ENCODE data around the gene HECTD3. TPM values are rescaled to one million over a fixed set of nuclear protein-coding genes. Genes with fewer than 3 reads are reported as not detected.

Gene HECTD3
- total and polyA plus RNA-seq, 4 donors = 15.9 to 32.9 (median 24.2) TPM

DNA sequence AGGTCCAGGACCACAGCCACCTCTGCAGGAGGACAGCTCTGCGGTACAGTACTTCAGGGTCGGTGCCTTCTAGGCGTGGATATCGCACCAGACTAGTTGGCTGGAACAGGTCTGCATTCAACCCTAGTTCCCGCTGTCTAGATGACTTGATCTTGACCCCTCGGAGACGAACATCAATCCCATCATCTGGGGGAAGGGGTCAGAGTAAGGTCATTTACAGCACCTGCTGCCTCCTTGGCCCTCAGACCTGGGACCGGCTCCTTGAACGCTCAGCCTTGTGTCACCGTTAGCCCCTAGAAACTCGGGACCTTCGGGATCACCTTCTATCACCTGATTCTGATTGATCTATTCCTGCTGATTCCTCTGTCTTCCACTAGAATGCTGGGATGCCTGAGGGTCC, 2.6 kb downstream of the HECTD3 start:
- WGBS = 95% methylated on average over 12 of the region's 12 CpGs
- TF ChIP-seq, protein P1, sequence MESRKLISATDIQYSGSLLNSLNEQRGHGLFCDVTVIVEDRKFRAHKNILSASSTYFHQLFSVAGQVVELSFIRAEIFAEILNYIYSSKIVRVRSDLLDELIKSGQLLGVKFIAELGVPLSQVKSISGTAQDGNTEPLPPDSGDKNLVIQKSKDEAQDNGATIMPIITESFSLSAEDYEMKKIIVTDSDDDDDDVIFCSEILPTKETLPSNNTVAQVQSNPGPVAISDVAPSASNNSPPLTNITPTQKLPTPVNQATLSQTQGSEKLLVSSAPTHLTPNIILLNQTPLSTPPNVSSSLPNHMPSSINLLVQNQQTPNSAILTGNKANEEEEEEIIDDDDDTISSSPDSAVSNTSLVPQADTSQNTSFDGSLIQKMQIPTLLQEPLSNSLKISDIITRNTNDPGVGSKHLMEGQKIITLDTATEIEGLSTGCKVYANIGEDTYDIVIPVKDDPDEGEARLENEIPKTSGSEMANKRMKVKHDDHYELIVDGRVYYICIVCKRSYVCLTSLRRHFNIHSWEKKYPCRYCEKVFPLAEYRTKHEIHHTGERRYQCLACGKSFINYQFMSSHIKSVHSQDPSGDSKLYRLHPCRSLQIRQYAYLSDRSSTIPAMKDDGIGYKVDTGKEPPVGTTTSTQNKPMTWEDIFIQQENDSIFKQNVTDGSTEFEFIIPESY (IDR thresholded peaks at IDR 0.05) = no peak
- TF ChIP-seq, protein P2, sequence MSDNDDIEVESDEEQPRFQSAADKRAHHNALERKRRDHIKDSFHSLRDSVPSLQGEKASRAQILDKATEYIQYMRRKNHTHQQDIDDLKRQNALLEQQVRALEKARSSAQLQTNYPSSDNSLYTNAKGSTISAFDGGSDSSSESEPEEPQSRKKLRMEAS (IDR thresholded peaks at IDR 0.05) = no peak
- TF ChIP-seq EGR1 (IDR thresholded peaks at IDR 0.05; ENCODE audit: low read depth in 2 of 2) = no peak
- no peak overlapping the region for H3K4me3 ChIP-seq (ENCODE audit: low read depth in 1 of 3, low read length in 3 of 3)
- peaks cover 14 to 38% (median 31%) of the 10 kb centered on the region in 4 donors for H3K4me1 ChIP-seq (ENCODE audit: control insufficient read depth in 4 of 4, insufficient read depth in 4 of 4, low read length in 3 of 4)
- H3K27ac ChIP-seq (ENCODE audit: low read depth in 1 of 2, low read length in 2 of 2) = no peak overlapping the region
- H3K9me3 ChIP-seq (ENCODE audit: control insufficient read depth in 4 of 4, low read length in 3 of 4) = no peaks in the 10 kb centered on the region
- no peaks in the 10 kb centered on the region for H3K27me3 ChIP-seq (ENCODE audit: control insufficient read depth in 4 of 4, insufficient read depth in 4 of 4, low read length in 3 of 4)
- no peak for DNase-seq (ENCODE audit: low spot score)
- H3K9ac ChIP-seq (ENCODE audit: low read depth in 1 of 2, low read length in 2 of 2) = no peak overlapping the region
- peaks cover 29 to 58% (median 50%) of the 10 kb centered on the region in 4 donors for H3K36me3 ChIP-seq (ENCODE audit: control insufficient read depth in 4 of 4, insufficient read depth in 3 of 4, low read depth in 1 of 4, low read length in 3 of 4)

DNA sequence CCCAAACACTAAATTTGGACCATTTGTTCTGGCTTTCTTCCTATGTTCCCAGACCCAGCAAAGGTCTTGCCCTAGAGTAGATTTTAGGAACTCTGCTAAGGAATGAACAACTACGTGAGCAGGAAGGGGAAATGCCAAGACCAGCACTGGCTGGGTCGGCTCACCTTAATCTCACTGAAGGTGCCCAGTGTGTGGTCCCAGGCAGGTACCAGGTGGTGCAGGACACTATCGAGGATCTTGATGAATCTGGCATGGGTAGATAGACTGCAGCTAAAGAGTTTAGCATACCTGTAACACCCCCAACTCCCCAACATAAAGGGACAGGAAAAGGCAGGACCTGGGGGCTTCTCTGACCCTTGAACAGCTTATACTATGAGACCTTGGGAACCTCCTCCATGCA, 3.0 kb downstream of the HECTD3 start:
- no peak for DNase-seq (ENCODE audit: low spot score)
- H3K9ac ChIP-seq (ENCODE audit: low read depth in 1 of 2, low read length in 2 of 2) = no peak overlapping the region
- no peaks in the 10 kb centered on the region for H3K27me3 ChIP-seq (ENCODE audit: control insufficient read depth in 4 of 4, insufficient read depth in 4 of 4, low read length in 3 of 4)
- WGBS = 93% methylated on average over 3 of the region's 3 CpGs
- H3K27ac ChIP-seq (ENCODE audit: low read depth in 1 of 2, low read length in 2 of 2) = no peak overlapping the region
- peaks cover 29 to 62% (median 54%) of the 10 kb centered on the region in 4 donors for H3K36me3 ChIP-seq (ENCODE audit: control insufficient read depth in 4 of 4, insufficient read depth in 3 of 4, low read depth in 1 of 4, low read length in 3 of 4)
- H3K4me3 ChIP-seq (ENCODE audit: low read depth in 1 of 3, low read length in 3 of 3) = no peak overlapping the region
- H3K4me1 ChIP-seq (ENCODE audit: control insufficient read depth in 4 of 4, insufficient read depth in 4 of 4, low read length in 3 of 4) = peaks cover 14 to 34% (median 27%) of the 10 kb centered on the region in 4 donors
- TF ChIP-seq GABPA (IDR thresholded peaks at IDR 0.05 in 1 of 2, conservative IDR thresholded peaks at IDR 0.05 in 1 of 2) = no peak
- TF ChIP-seq EGR1 (IDR thresholded peaks at IDR 0.05; ENCODE audit: low read depth in 2 of 2) = no peak
- no peak for TF ChIP-seq JUND (IDR thresholded peaks at IDR 0.05)
- TF ChIP-seq, protein P1 (IDR thresholded peaks at IDR 0.05) = no peak
- TF ChIP-seq RXRA (IDR thresholded peaks at IDR 0.05) = no peak
- TF ChIP-seq SP1 (IDR thresholded peaks at IDR 0.05) = no peak
- TF ChIP-seq, protein P3, sequence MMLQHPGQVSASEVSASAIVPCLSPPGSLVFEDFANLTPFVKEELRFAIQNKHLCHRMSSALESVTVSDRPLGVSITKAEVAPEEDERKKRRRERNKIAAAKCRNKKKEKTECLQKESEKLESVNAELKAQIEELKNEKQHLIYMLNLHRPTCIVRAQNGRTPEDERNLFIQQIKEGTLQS (IDR thresholded peaks at IDR 0.05) = no peak
- TF ChIP-seq, protein P4, sequence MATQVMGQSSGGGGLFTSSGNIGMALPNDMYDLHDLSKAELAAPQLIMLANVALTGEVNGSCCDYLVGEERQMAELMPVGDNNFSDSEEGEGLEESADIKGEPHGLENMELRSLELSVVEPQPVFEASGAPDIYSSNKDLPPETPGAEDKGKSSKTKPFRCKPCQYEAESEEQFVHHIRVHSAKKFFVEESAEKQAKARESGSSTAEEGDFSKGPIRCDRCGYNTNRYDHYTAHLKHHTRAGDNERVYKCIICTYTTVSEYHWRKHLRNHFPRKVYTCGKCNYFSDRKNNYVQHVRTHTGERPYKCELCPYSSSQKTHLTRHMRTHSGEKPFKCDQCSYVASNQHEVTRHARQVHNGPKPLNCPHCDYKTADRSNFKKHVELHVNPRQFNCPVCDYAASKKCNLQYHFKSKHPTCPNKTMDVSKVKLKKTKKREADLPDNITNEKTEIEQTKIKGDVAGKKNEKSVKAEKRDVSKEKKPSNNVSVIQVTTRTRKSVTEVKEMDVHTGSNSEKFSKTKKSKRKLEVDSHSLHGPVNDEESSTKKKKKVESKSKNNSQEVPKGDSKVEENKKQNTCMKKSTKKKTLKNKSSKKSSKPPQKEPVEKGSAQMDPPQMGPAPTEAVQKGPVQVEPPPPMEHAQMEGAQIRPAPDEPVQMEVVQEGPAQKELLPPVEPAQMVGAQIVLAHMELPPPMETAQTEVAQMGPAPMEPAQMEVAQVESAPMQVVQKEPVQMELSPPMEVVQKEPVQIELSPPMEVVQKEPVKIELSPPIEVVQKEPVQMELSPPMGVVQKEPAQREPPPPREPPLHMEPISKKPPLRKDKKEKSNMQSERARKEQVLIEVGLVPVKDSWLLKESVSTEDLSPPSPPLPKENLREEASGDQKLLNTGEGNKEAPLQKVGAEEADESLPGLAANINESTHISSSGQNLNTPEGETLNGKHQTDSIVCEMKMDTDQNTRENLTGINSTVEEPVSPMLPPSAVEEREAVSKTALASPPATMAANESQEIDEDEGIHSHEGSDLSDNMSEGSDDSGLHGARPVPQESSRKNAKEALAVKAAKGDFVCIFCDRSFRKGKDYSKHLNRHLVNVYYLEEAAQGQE (IDR thresholded peaks at IDR 0.05) = no peak
- no peak for TF ChIP-seq HNF4A (conservative IDR thresholded peaks at IDR 0.05)
- TF ChIP-seq, protein P2 (IDR thresholded peaks at IDR 0.05) = no peak
- no peak for TF ChIP-seq NR2F2 (IDR thresholded peaks at IDR 0.05)
- no peak for TF ChIP-seq HNF4G (IDR thresholded peaks at IDR 0.05)
- no peak for TF ChIP-seq TAF1 (conservative IDR thresholded peaks at IDR 0.05)
- TF ChIP-seq YY1 (IDR thresholded peaks at IDR 0.05) = no peak
- TF ChIP-seq FOXA2 (IDR thresholded peaks at IDR 0.05) = no peak
- no peak for TF ChIP-seq FOXA1 (IDR thresholded peaks at IDR 0.05)
- TF ChIP-seq, protein P5, sequence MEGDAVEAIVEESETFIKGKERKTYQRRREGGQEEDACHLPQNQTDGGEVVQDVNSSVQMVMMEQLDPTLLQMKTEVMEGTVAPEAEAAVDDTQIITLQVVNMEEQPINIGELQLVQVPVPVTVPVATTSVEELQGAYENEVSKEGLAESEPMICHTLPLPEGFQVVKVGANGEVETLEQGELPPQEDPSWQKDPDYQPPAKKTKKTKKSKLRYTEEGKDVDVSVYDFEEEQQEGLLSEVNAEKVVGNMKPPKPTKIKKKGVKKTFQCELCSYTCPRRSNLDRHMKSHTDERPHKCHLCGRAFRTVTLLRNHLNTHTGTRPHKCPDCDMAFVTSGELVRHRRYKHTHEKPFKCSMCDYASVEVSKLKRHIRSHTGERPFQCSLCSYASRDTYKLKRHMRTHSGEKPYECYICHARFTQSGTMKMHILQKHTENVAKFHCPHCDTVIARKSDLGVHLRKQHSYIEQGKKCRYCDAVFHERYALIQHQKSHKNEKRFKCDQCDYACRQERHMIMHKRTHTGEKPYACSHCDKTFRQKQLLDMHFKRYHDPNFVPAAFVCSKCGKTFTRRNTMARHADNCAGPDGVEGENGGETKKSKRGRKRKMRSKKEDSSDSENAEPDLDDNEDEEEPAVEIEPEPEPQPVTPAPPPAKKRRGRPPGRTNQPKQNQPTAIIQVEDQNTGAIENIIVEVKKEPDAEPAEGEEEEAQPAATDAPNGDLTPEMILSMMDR (IDR thresholded peaks at IDR 0.05; ENCODE audit: low read depth, low read length, missing input control) = no peak
- H3K9me3 ChIP-seq (ENCODE audit: control insufficient read depth in 4 of 4, low read length in 3 of 4) = no peaks in the 10 kb centered on the region

All from liver (tissue), 9 donors.